Cardiac fibroblast (primary cell): ENCODE results near the gene TENM4.

Source experiments
- DNase-seq, 2 donors: peaks; one replicate each; pipeline versions ENCODE4 v3.0.0 to v3.0.0-alpha.2; 2010; ENCODE audit warnings: low read depth in 2 of 2
- H3K4me3 ChIP-seq, 2 donors: replicated peaks in 1 of 2; 1 replicate in 1 of 2; 2 replicates in 1 of 2; pipeline ENCODE4 v1.5.1; 2011; ENCODE audit warnings: low read depth in 2 of 2, low read length in 2 of 2, mild to moderate bottlenecking in 2 of 2, moderate library complexity in 1 of 2
- CTCF ChIP-seq: IDR thresholded peaks from one replicate; pipeline ENCODE4 v1.5.1; 2011; ENCODE audit warnings: low read depth, mild to moderate bottlenecking, low read length, inconsistent platforms

Gene TENM4

GRCh38 chr11:79482800-79483199 lies 42.0 kb upstream of the TENM4 start:
- DNase-seq, result no peak
- TF ChIP-seq CTCF, result no peak
- H3K4me3 ChIP-seq, result no peak overlapping the region

GRCh38 chr11:79481795-79482194 lies 41.0 kb upstream of the TENM4 start:
- no peak for TF ChIP-seq CTCF
- DNase-seq, result no peak
- H3K4me3 ChIP-seq, result no peak overlapping the region

- no peak overlapping the region for H3K4me3 ChIP-seq
- no peak for DNase-seq
- no peak for TF ChIP-seq CTCF
Measured at GRCh38 chr11:79480864-79481263, 40.0 kb upstream of the TENM4 start.

- DNase-seq, result no peak
- H3K4me3 ChIP-seq, result no peak overlapping the region
- no peak for TF ChIP-seq CTCF
Measured at GRCh38 chr11:79472819-79473529, 32.1 kb upstream of the TENM4 start.

- no peak overlapping the region for H3K4me3 ChIP-seq
- no peak for TF ChIP-seq CTCF
- DNase-seq, result no peak
Measured at GRCh38 chr11:79471071-79471844, 30.4 kb upstream of the TENM4 start.

GRCh38 chr11:79470161-79470560 lies 29.3 kb upstream of the TENM4 start:
- DNase-seq, result no peak
- TF ChIP-seq CTCF, result no peak
- no peak overlapping the region for H3K4me3 ChIP-seq

GRCh38 chr11:79467761-79468160 lies 26.9 kb upstream of the TENM4 start:
- TF ChIP-seq CTCF, result no peak
- H3K4me3 ChIP-seq, result no peak overlapping the region
- DNase-seq, result no peak
